IPS DF 4.7 (cell line): ENCODE measurements around the gene HSPH1.

Experiments
- DNase-seq: peaks from one replicate; pipeline ENCODE4 v3.0.0-alpha.2; 2013; ENCODE audit warnings: low spot score; ENCODE audit errors: extremely low read depth

The HSPH1 gene

GRCh38 chr13:31161557-31162150 is at the start of gene HSPH1:
TSS of gene HSPH1 (minus strand) at chr13:31161904. CDS start at chr13:31161582, 322 bp downstream.
- DNase-seq: peak; percentile 68

GRCh38 chr13:31209841-31210210 is 48.1 kb upstream of the HSPH1 start:
- no peak for DNase-seq

GRCh38 chr13:31209172-31209840 is 47.6 kb upstream of the HSPH1 start:
- DNase-seq: no peak

GRCh38 chr13:31208559-31209122 is 46.9 kb upstream of the HSPH1 start:
- DNase-seq: no peak

- DNase-seq: no peak
These were observed 46.2 kb upstream of the HSPH1 start for GRCh38 chr13:31207661-31208552.

- DNase-seq: no peak
These were observed 42.9 kb upstream of the HSPH1 start for GRCh38 chr13:31204592-31204991.

GRCh38 chr13:31201341-31202031 is 39.8 kb upstream of the HSPH1 start:
- no peak for DNase-seq

GRCh38 chr13:31200637-31200971 is 38.9 kb upstream of the HSPH1 start:
- no peak for DNase-seq

- no peak for DNase-seq
These were observed 38.3 kb upstream of the HSPH1 start, which contains the start of gene B3GLCT for GRCh38 chr13:31199849-31200636. TSS of gene B3GLCT (plus strand) at chr13:31199975. CDS start at chr13:31200085, 110 bp downstream.

GRCh38 chr13:31199527-31199848 is 37.8 kb upstream of the HSPH1 start:
- DNase-seq: peak; percentile 28

GRCh38 chr13:31198519-31198918 is 36.8 kb upstream of the HSPH1 start:
- DNase-seq: no peak

- DNase-seq: no peak
These were observed 35.3 kb upstream of the HSPH1 start for GRCh38 chr13:31196992-31197391.

- no peak for DNase-seq
These were observed 33.9 kb upstream of the HSPH1 start for GRCh38 chr13:31195616-31196015.

GRCh38 chr13:31192306-31192705 is 30.6 kb upstream of the HSPH1 start:
- no peak for DNase-seq

- DNase-seq: no peak
These were observed 30.0 kb upstream of the HSPH1 start for GRCh38 chr13:31191748-31192147.

- no peak for DNase-seq
These were observed 23.4 kb upstream of the HSPH1 start for GRCh38 chr13:31184981-31185645.

- no peak for DNase-seq
These were observed 22.7 kb upstream of the HSPH1 start for GRCh38 chr13:31184451-31184850.

GRCh38 chr13:31182987-31183386 is 21.3 kb upstream of the HSPH1 start:
- DNase-seq: no peak

- no peak for DNase-seq
These were observed 18.1 kb upstream of the HSPH1 start for GRCh38 chr13:31179754-31180153.

- no peak for DNase-seq
These were observed 17.5 kb upstream of the HSPH1 start for GRCh38 chr13:31179241-31179640.
